ENCODE results near the gene TNFRSF4. TPM values are rescaled to one million over a fixed set of nuclear protein-coding genes. Genes with fewer than 3 reads are reported as not detected.

TNFRSF4 gene
- total and polyA plus RNA-seq, 9 of the 15 experiments (the other 6 are each of a cell fraction or from before 2014, with no cell fraction given), result 0.07 to 0.44 (median 0.19) TPM; not detected in 5

DNA sequence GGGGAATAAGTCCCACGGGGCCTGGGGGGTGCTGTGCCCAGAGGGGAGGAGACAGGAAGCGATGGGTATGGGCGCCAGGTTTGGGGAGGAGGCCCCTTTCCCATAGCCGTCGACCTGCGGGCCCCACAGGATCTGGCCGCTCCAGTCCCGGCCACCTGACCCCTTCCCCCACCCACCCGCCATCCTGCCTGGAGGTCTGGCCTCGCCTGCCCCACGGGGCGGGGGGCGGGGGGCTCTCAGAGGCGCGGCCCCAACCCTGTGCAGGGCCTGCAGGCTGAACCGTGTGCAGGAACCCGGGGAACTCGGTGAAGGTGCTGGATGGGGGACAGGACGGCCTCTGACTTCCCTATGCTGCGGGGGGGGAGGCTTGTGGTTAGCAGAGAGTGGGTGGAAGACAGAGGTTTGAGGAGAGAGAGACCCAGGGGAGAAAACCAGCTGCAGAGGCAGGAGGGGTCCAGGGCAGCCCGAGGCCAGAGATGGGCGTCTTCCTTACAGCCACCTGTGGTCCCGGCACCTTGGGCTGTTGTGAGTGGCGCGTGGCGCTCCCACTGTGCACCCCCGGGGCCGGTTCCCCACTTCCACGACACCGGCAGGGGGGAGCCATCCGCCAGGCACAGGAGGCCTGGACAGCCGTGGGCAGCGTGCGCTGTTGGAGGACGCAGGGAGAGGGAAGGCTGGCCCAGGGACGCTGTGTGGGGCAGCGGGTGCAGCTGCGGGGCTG is 5.1 kb downstream of the TNFRSF4 start:
- POLR2A ChIA-PET, result interaction anchor here (1.0 to 2.3 kb wide), 2 partner anchors 22 kb away, joined by 3 to 7 read pairs; no protein-coding TSS in a partner anchor
- FAIRE-seq (peak; percentile 68), DNase-seq (ENCODE audit: extremely low read depth in 1 of 4, low spot score in 3 of 4) (peak; percentile 62 to 78 (median 70)), ATAC-seq (peak; percentile 26)
- no peak overlapping the region for H3K4me3 ChIP-seq
- 31% methylated on average over 21 of the region's 38 CpGs for WGBS (ENCODE audit: insufficient coverage, low coverage, missing lambda C conversion rate)
- no peaks in the 10 kb centered on the region for H3K9me3 ChIP-seq (replicated peaks; ENCODE audit: control insufficient read depth, insufficient read depth, low read depth, low read length)
- no peak overlapping the region for H2AFZ ChIP-seq (ENCODE audit: low read depth, low read length)
- H3K9ac ChIP-seq (ENCODE audit: insufficient read depth in 1 of 2, low read depth in 2 of 2, low read length in 2 of 2), result peak overlapping the region in 1 of 2 experiments; percentile 47; a peak in 3 of 4 replicates
- H3K27ac ChIP-seq (ENCODE audit: extremely low read depth, low read depth, low read length), result no peak overlapping the region
- H4K20me1 ChIP-seq (replicated peaks; ENCODE audit: control insufficient read depth, insufficient read depth, low read length), result no peaks in the 10 kb centered on the region
- in situ Hi-C loops (cut with MboI) (no loop called here), intact Hi-C loops (cut with micrococcal nuclease) (loop anchor here (5.0 kb wide), 1 partner anchor 87 kb away; no protein-coding TSS in a partner anchor)
- H3K4me1 ChIP-seq (replicated peaks in 1 of 2; ENCODE audit: control insufficient read depth in 2 of 2, insufficient read depth in 2 of 2, low read length in 2 of 2), result peaks cover 13 to 96% of the 10 kb centered on the region in 2 experiments; a peak in 4 of 5 replicates
- H3K79me2 ChIP-seq (ENCODE audit: control insufficient read depth, insufficient read depth, low read length), result no peaks in the 10 kb centered on the region
- no TSS peak for BruUV-seq (replicated peaks)
- H3K4me2 ChIP-seq (ENCODE audit: insufficient read depth, low read length), result no peak overlapping the region
- CTCF ChIA-PET (ENCODE audit: low intra/inter-chr PET ratio), result interaction anchor here (1.0 kb wide), 1 partner anchor 87 kb away, joined by 3 read pairs; no protein-coding TSS in a partner anchor
- no peaks in the 10 kb centered on the region for H3K9me1 ChIP-seq (ENCODE audit: control insufficient read depth, insufficient read depth, low read length)
- no peaks in the 10 kb centered on the region for H3K27me3 ChIP-seq (ENCODE audit: control insufficient read depth in 2 of 2, insufficient read depth in 2 of 2, low read length in 2 of 2)
- H3K36me3 ChIP-seq (ENCODE audit: control insufficient read depth, insufficient read depth, low read length), result no peaks in the 10 kb centered on the region
- TF ChIP-seq PTBP1 (IDR thresholded peaks at IDR 0.05; ENCODE audit: low read depth, low read length), result no peak
- no peak for TF ChIP-seq GTF2E2 (tag; IDR thresholded peaks at IDR 0.05)
- TF ChIP-seq SP2 (IDR thresholded peaks at IDR 0.05; ENCODE audit: extremely low read depth, low read depth, low read length, poor library complexity, severe bottlenecking), result no peak
- no peak for TF ChIP-seq MCM3 (IDR thresholded peaks at IDR 0.05)
- TF ChIP-seq, protein P1, sequence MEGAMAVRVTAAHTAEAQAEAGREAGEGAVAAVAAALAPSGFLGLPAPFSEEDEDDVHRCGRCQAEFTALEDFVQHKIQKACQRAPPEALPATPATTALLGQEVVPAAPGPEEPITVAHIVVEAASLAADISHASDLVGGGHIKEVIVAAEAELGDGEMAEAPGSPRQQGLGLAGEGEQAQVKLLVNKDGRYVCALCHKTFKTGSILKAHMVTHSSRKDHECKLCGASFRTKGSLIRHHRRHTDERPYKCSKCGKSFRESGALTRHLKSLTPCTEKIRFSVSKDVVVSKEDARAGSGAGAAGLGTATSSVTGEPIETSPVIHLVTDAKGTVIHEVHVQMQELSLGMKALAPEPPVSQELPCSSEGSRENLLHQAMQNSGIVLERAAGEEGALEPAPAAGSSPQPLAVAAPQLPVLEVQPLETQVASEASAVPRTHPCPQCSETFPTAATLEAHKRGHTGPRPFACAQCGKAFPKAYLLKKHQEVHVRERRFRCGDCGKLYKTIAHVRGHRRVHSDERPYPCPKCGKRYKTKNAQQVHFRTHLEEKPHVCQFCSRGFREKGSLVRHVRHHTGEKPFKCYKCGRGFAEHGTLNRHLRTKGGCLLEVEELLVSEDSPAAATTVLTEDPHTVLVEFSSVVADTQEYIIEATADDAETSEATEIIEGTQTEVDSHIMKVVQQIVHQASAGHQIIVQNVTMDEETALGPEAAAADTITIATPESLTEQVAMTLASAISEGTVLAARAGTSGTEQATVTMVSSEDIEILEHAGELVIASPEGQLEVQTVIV (CRISPR knock-in tag; IDR thresholded peaks at IDR 0.05; ENCODE audit: borderline replicate concordance), result no peak
- no peak for TF ChIP-seq HMG20B (CRISPR knock-in tag; IDR thresholded peaks at IDR 0.05)
- TF ChIP-seq DPF2 (IDR thresholded peaks at IDR 0.05), result no peak
- no peak for TF ChIP-seq STAG1 (CRISPR knock-in tag; IDR thresholded peaks at IDR 0.05; ENCODE audit: borderline replicate concordance)
- TF ChIP-seq, protein P2, sequence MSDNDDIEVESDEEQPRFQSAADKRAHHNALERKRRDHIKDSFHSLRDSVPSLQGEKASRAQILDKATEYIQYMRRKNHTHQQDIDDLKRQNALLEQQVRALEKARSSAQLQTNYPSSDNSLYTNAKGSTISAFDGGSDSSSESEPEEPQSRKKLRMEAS (CRISPR knock-in tag; IDR thresholded peaks at IDR 0.05), result no peak
- TF ChIP-seq, protein P3, sequence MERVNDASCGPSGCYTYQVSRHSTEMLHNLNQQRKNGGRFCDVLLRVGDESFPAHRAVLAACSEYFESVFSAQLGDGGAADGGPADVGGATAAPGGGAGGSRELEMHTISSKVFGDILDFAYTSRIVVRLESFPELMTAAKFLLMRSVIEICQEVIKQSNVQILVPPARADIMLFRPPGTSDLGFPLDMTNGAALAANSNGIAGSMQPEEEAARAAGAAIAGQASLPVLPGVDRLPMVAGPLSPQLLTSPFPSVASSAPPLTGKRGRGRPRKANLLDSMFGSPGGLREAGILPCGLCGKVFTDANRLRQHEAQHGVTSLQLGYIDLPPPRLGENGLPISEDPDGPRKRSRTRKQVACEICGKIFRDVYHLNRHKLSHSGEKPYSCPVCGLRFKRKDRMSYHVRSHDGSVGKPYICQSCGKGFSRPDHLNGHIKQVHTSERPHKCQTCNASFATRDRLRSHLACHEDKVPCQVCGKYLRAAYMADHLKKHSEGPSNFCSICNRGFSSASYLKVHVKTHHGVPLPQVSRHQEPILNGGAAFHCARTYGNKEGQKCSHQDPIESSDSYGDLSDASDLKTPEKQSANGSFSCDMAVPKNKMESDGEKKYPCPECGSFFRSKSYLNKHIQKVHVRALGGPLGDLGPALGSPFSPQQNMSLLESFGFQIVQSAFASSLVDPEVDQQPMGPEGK (CRISPR knock-in tag; IDR thresholded peaks at IDR 0.05; ENCODE audit: borderline replicate concordance), result no peak
- TF ChIP-seq, protein P4, sequence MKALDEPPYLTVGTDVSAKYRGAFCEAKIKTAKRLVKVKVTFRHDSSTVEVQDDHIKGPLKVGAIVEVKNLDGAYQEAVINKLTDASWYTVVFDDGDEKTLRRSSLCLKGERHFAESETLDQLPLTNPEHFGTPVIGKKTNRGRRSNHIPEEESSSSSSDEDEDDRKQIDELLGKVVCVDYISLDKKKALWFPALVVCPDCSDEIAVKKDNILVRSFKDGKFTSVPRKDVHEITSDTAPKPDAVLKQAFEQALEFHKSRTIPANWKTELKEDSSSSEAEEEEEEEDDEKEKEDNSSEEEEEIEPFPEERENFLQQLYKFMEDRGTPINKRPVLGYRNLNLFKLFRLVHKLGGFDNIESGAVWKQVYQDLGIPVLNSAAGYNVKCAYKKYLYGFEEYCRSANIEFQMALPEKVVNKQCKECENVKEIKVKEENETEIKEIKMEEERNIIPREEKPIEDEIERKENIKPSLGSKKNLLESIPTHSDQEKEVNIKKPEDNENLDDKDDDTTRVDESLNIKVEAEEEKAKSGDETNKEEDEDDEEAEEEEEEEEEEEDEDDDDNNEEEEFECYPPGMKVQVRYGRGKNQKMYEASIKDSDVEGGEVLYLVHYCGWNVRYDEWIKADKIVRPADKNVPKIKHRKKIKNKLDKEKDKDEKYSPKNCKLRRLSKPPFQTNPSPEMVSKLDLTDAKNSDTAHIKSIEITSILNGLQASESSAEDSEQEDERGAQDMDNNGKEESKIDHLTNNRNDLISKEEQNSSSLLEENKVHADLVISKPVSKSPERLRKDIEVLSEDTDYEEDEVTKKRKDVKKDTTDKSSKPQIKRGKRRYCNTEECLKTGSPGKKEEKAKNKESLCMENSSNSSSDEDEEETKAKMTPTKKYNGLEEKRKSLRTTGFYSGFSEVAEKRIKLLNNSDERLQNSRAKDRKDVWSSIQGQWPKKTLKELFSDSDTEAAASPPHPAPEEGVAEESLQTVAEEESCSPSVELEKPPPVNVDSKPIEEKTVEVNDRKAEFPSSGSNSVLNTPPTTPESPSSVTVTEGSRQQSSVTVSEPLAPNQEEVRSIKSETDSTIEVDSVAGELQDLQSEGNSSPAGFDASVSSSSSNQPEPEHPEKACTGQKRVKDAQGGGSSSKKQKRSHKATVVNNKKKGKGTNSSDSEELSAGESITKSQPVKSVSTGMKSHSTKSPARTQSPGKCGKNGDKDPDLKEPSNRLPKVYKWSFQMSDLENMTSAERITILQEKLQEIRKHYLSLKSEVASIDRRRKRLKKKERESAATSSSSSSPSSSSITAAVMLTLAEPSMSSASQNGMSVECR (CRISPR knock-in tag; IDR thresholded peaks at IDR 0.05), result no peak
- no peak for TF ChIP-seq LARP7 (IDR thresholded peaks at IDR 0.05)
- no peak for TF ChIP-seq RBM17 (IDR thresholded peaks at IDR 0.05; ENCODE audit: borderline replicate concordance, low read depth, low read length)

Measured in K562 (cell line).